Upper lobe of right lung (tissue), 1 donor: Measurements from ENCODE around the gene CNNM1. TPM values are rescaled to one million over a fixed set of nuclear protein-coding genes. Genes with fewer than 3 reads are reported as not detected.

Experiments used
- ATAC-seq: fragments of 200-7000 bp; cut with Tn5 transposase; one replicate; pipeline ENCODE4 v1.9.1; 2020; ENCODE audit warnings: mild to moderate bottlenecking, moderate library complexity
- DNase-seq: peaks from one replicate; pipeline ENCODE4 v3.0.0-alpha.2; 2020
- H3K27ac ChIP-seq: fragments of 200-600 bp; one replicate; pipeline ENCODE4 v1.8.0; 2022
- H3K27me3 ChIP-seq: fragments of 200-600 bp; one replicate; pipeline ENCODE4 v1.8.0; 2022; ENCODE audit warnings: mild to moderate bottlenecking
- H3K36me3 ChIP-seq: fragments of 200-600 bp; one replicate; pipeline ENCODE4 v1.8.0; 2022
- H3K4me1 ChIP-seq: fragments of 200-600 bp; one replicate; pipeline ENCODE4 v1.8.0; 2022
- H3K4me3 ChIP-seq: fragments of 200-600 bp; one replicate; pipeline ENCODE4 v1.8.0; 2022; ENCODE audit warnings: mild to moderate bottlenecking
- H3K9me3 ChIP-seq: fragments of 200-600 bp; one replicate; pipeline ENCODE4 v1.8.0; 2022
- intact Hi-C: fragments of 100-400 bp; cut with DNase I; formaldehyde crosslinking; loops from one replicate; pipeline ENCODE4 v1.11.0; 2022
- total RNA-seq: library from RNA; stranded (reverse); fragmentation: NEBNext Ultra II Directional; extraction: Animal tissue kit (Norgen Biotek cat#: 25700); gene quantifications from one replicate; pipeline ENCODE4 v1.2.1, GENCODE V29; 2021
- TF ChIP-seq, protein P1 (sequence below): fragments of 200-600 bp; IDR thresholded peaks from one replicate; pipeline ENCODE4 v1.8.0; 2022; ENCODE audit warnings: antibody characterized with exemption
- donor health status: DM: no; HTN: yes; CAD: no; lungs with severe emphysema.

The CNNM1 gene
- total RNA-seq, 1 donor from 2014 or later, result 0.69 TPM

DNA sequence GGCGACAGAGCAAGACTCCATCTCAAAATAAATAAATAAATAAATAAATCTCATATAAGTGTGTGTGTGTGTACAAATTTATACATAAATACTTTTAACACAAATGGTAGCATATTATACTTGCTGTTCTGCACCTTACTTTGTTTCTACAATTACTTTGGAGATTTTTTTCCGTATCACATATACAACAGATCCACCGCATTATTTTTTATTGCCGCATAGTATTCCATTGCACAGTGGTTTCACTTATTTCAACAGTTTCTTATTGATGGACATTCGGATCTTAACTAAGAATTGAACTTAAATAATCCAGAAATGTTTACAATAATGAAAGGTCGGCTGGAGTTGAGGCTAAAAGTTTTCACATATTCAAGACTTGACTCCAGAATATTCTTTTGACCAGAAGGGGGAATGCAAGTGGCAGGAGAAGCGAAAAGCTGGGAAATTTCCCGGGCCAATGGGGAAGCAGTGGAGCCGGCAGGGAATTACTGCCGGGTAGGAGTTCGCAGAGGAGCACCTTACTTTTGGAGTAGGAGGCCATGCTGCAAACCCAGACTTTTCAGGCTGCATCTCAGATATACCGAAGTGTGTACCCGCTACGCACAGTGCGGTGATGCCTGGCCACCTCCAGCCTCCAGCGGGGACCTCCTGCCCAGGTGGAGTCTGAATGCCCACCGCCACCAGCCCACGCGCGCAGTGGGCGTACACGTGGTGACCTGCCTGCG, 415 bp upstream of the CNNM1 start:
- Histone ChIP-seq H3K9me3 (no peaks in the 10 kb centered on the region), H3K36me3 (no peaks in the 10 kb centered on the region), H3K4me1 (peaks cover 7% of the 10 kb centered on the region), H3K27me3 (peaks cover 32% of the 10 kb centered on the region), H3K27ac (no peak overlapping the region), H3K4me3 (peak overlapping the region; percentile 44)
- intact Hi-C loops, result no loop called here
- DNase-seq (no peak), ATAC-seq (no peak)
- TF ChIP-seq, protein P1, sequence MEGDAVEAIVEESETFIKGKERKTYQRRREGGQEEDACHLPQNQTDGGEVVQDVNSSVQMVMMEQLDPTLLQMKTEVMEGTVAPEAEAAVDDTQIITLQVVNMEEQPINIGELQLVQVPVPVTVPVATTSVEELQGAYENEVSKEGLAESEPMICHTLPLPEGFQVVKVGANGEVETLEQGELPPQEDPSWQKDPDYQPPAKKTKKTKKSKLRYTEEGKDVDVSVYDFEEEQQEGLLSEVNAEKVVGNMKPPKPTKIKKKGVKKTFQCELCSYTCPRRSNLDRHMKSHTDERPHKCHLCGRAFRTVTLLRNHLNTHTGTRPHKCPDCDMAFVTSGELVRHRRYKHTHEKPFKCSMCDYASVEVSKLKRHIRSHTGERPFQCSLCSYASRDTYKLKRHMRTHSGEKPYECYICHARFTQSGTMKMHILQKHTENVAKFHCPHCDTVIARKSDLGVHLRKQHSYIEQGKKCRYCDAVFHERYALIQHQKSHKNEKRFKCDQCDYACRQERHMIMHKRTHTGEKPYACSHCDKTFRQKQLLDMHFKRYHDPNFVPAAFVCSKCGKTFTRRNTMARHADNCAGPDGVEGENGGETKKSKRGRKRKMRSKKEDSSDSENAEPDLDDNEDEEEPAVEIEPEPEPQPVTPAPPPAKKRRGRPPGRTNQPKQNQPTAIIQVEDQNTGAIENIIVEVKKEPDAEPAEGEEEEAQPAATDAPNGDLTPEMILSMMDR, result no peak

DNA sequence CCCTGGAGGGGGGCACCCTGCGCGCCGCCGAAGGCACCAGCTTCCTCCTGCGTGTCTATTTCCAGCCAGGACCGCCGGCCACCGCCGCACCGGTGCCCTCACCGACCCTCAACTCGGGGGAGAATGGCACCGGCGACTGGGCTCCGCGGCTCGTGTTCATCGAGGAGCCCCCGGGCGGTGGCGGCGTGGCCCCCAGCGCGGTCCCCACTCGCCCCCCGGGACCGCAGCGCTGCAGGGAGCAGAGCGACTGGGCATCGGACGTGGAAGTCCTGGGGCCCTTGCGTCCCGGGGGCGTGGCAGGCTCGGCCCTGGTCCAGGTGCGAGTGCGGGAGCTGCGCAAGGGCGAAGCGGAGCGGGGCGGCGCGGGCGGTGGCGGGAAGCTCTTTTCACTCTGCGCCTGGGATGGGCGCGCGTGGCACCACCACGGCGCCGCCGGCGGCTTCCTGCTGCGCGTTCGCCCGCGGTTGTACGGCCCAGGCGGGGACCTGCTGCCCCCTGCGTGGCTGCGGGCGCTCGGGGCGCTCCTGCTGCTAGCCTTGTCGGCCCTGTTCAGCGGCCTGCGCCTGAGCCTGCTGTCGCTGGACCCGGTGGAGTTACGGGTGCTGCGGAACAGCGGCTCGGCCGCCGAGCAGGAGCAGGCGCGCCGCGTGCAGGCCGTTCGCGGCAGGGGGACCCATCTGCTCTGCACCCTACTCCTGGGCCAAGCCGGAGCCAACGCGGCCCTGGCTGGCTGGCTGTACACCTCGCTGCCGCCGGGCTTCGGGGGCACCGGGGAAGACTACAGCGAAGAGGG, 594 bp downstream of the CNNM1 start:
- H3K9me3 ChIP-seq, result no peaks in the 10 kb centered on the region
- peak; percentile 68 for DNase-seq
- H3K36me3 ChIP-seq, result no peaks in the 10 kb centered on the region
- H3K27ac ChIP-seq, result no peak overlapping the region
- peak; percentile 68 for ATAC-seq
- H3K4me3 ChIP-seq, result peak overlapping the region; percentile 44
- intact Hi-C loops, result no loop called here
- H3K27me3 ChIP-seq, result peaks cover 32% of the 10 kb centered on the region
- H3K4me1 ChIP-seq, result peaks cover 7% of the 10 kb centered on the region
- TF ChIP-seq, protein P1, result no peak

DNA sequence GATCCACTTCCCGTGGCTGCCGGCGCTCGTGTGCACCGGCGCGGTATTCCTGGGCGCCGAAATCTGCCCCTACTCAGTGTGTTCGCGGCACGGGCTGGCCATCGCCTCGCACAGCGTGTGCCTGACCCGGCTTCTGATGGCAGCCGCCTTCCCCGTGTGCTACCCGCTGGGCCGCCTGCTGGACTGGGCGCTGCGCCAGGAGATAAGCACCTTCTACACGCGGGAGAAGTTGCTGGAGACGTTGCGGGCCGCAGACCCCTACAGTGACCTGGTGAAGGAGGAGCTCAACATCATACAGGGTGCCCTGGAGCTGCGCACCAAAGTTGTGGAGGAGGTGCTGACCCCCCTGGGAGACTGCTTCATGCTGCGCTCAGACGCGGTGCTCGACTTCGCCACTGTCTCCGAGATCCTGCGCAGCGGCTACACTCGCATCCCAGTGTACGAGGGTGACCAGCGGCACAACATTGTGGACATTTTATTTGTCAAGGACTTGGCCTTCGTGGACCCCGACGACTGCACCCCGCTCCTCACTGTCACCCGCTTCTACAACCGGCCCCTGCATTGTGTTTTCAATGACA, 1.3 kb downstream of the CNNM1 start:
- Histone ChIP-seq H3K36me3 (no peaks in the 10 kb centered on the region), H3K9me3 (no peaks in the 10 kb centered on the region), H3K4me3 (peak overlapping the region; percentile 44), H3K27ac (no peak overlapping the region), H3K27me3 (peaks cover 32% of the 10 kb centered on the region), H3K4me1 (peaks cover 7% of the 10 kb centered on the region)
- intact Hi-C loops, result no loop called here
- DNase-seq (peak; percentile 67), ATAC-seq (peak; percentile 57)
- TF ChIP-seq, protein P1, result no peak

DNA sequence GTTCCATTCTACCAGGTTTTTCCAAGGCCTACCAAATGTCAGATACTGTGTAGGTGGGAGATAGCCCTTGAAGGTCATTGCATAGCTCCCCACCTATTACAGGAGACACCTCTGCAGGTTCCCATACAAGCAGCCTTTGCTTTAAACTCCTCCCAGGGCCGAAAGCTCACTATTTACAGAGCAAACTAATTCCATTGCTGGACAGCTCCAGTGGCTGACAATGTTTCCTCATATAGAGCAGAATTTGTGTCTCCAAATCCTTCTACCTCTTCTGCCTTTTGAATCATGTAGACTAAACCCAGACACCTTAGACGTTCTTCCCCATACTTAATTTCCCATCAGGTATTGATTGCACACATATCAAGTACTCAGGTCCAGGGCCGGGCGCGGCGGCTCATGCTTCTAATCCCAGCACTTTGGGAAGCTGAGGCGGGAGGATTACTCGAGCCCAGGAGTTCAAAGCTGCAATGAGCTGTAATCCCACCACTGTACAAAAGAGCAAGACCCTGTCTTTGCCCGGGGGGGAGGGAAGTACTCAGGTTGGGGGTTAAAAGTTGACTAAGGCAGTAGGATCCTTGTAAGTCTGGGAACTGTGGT, 2.1 kb downstream of the CNNM1 start:
- H3K27me3 ChIP-seq, result peaks cover 32% of the 10 kb centered on the region
- H3K9me3 ChIP-seq, result no peaks in the 10 kb centered on the region
- H3K4me1 ChIP-seq, result peaks cover 7% of the 10 kb centered on the region
- no peaks in the 10 kb centered on the region for H3K36me3 ChIP-seq
- no peak overlapping the region for H3K27ac ChIP-seq
- intact Hi-C loops, result no loop called here
- ATAC-seq, result no peak
- DNase-seq, result no peak
- TF ChIP-seq, protein P1, result no peak
- H3K4me3 ChIP-seq, result no peak overlapping the region

DNA sequence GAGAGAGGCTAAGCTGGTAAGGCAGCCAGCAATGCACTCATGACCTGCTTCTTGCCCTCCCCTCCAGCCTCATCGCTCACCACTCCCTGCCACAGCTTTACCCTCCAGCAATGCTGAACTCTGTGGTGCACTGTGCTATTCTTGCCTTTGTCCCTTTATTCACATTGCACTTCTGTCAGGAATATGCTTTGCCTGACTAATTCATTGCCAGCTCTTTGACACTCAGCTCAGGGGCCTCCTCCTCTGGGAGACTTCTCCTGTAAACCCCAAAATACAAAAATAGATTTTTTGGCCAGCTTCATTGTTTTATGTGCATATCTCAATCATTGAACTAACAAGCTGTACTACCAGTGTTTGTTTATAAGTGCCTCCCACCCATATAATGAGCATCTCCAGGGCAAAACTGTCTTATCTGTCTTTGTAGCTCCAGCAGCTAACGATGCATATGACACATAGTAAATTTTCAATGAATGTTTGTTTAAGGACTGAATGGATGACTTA, 8.2 kb downstream of the CNNM1 start:
- TF ChIP-seq, protein P1, result no peak
- H3K27me3 ChIP-seq, result no peaks in the 10 kb centered on the region
- no peak overlapping the region for H3K4me3 ChIP-seq
- H3K36me3 ChIP-seq, result no peaks in the 10 kb centered on the region
- DNase-seq (no peak), ATAC-seq (peak; percentile 60)
- H3K4me1 ChIP-seq, result no peaks in the 10 kb centered on the region
- intact Hi-C loops, result no loop called here
- no peaks in the 10 kb centered on the region for H3K9me3 ChIP-seq
- no peak overlapping the region for H3K27ac ChIP-seq
